GM12878 (cell line): ENCODE data around the gene LCOR. TPM values are rescaled to one million over a fixed set of nuclear protein-coding genes. Genes with fewer than 3 reads are reported as not detected.

Experiments used
- ATAC-seq: fragments of 200-7000 bp; cut with Tn5 transposase; 3 replicates; pipeline ENCODE4 v1.9.1; 2020; ENCODE audit warnings: mild to moderate bottlenecking, moderate library complexity
- BruUV-seq: library from RNA; stranded (reverse); fragments of 400-500 nt; replicated peaks from 2 replicates; lab custom pipeline; 2021; lab: Mats Ljungman, UMichigan
- CTCF ChIA-PET: fragments of 300-600 bp; sonication (Branson Sonifier 250); formaldehyde crosslinking; extraction: SDS; loops from one replicate; lab custom pipeline; 2021; ENCODE audit warnings: inconsistent platforms; lab: Yijun Ruan, JAX
- POLR2A ChIA-PET: fragments of 350-600 bp; formaldehyde crosslinking; extraction: SDS; loops from one replicate; lab custom pipeline; 2021; ENCODE audit warnings: inconsistent platforms; lab: Charles Lee
- RAD21 ChIA-PET: fragments of 300-600 bp; sonication (Branson Sonifier 250); formaldehyde crosslinking; loops from one replicate; lab custom pipeline; 2023; ENCODE audit warnings: antibody characterized with exemption; ENCODE audit not compliant: unreplicated experiment; lab: Charles Lee
- SMC1A ChIA-PET: fragments of 300-600 bp; sonication (Branson Sonifier 250); formaldehyde crosslinking; loops from one replicate; lab custom pipeline; 2023; ENCODE audit not compliant: unreplicated experiment, uncharacterized antibody; lab: Charles Lee
- DNase-seq: peaks from one replicate; pipeline ENCODE4 v3.0.0-alpha.2; 2011; ENCODE audit warnings: low read depth, low spot score
- FAIRE-seq: peaks from 3 replicates; lab custom pipeline; 2011; peaks lifted over from hg19 to GRCh38; lab: Jason Lieb, UNC
- H2AFZ ChIP-seq: 2 replicates; pipeline ENCODE4 v1.6.0; 2011; ENCODE audit warnings: low read depth, low read length, control low read depth; ENCODE audit not compliant: control insufficient read depth
- H3K27ac ChIP-seq: 2 replicates; pipeline ENCODE4 v1.5.1; 2011; ENCODE audit warnings: control low read depth; ENCODE audit not compliant: control insufficient read depth, insufficient read depth
- H3K27me3 ChIP-seq, 2 experiments: replicated peaks in 1 of 2; 2 replicates each; pipeline versions ENCODE4 v1.6.0 to v1.6.1; 2011; ENCODE audit warnings: low read length in 1 of 2; ENCODE audit not compliant: control insufficient read depth in 2 of 2, insufficient read depth in 2 of 2
- H3K36me3 ChIP-seq, 2 experiments: 2 replicates each; pipeline ENCODE4 v1.5.1; 2011; ENCODE audit warnings: low read length in 1 of 2; ENCODE audit not compliant: control insufficient read depth in 2 of 2, insufficient read depth in 2 of 2
- H3K4me1 ChIP-seq: 2 replicates; pipeline ENCODE4 v1.6.1; 2011; ENCODE audit warnings: mild to moderate bottlenecking, low read length, moderate library complexity, mixed read lengths; ENCODE audit not compliant: control insufficient read depth, insufficient read depth
- H3K4me2 ChIP-seq: 2 replicates; pipeline ENCODE4 v1.6.0; 2011; ENCODE audit warnings: control low read depth; ENCODE audit not compliant: control insufficient read depth, insufficient read depth
- H3K4me3 ChIP-seq: fragments of 200-600 bp; sonication (generic); 2 replicates; pipeline ENCODE4 v1.5.1; 2016
- H3K79me2 ChIP-seq: 2 replicates; pipeline ENCODE4 v1.6.0; 2011; ENCODE audit warnings: low read length; ENCODE audit not compliant: control insufficient read depth, insufficient read depth
- H3K9ac ChIP-seq: 2 replicates; pipeline ENCODE4 v1.8.0; 2011; ENCODE audit warnings: low read length, control low read depth, mixed read lengths; ENCODE audit not compliant: control insufficient read depth, insufficient read depth
- H3K9me3 ChIP-seq: replicated peaks from 3 replicates; pipeline ENCODE4 v1.5.1; 2011; ENCODE audit warnings: mild to moderate bottlenecking, low read length; ENCODE audit not compliant: control insufficient read depth, insufficient read depth
- H4K20me1 ChIP-seq: 2 replicates; pipeline ENCODE4 v1.6.0; 2011; ENCODE audit not compliant: control insufficient read depth, insufficient read depth
- DPF2 ChIP-seq: fragments of 450-650 bp; IDR thresholded peaks from 2 replicates; pipeline ENCODE4 v1.6.1; 2017; ENCODE audit warnings: mild to moderate bottlenecking
- WGBS: methylation state at CpG from one replicate; pipeline ENCODE4 v1.1.6; 2016; ENCODE audit warnings: low lambda C conversion rate; ENCODE audit not compliant: insufficient replicate concordance, insufficient coverage; ENCODE audit errors: missing lambda C conversion rate; 5-methylcytosine and 5-hydroxymethylcytosine counted together
- in situ Hi-C: fragments of 300-500 bp; cut with MboI; formaldehyde crosslinking; loops from 9 replicates; pipeline ENCODE4 v1.14.3; 2018; ENCODE audit warnings: mixed read lengths
- intact Hi-C: fragments of 100-400 bp; cut with micrococcal nuclease; formaldehyde crosslinking; loops from one replicate; pipeline ENCODE4 v1.14.2; 2022; ENCODE audit not compliant: unreplicated experiment
- polyA plus RNA-seq, 11 experiments: library from polyadenylated mRNA; depleted of rRNA in 4 of 11; unstranded in 6 of 11; stranded (reverse) in 5 of 11; fragments of >200 nt; fragmentation: Nextera tagmentation in 4 of 11; fragmentation: Illumina TruSeq in 1 of 11; extraction: Ambion mirVana in 4 of 11; extraction: Trizol in 1 of 11; gene quantifications; 1 replicate in 1 of 11; 2 replicates in 10 of 11; pipeline versions ENCODE4 v1.2.1 to v1.2.3, GENCODE V29; 2011 to 2016; ENCODE audit warnings: inconsistent platforms in 2 of 11, missing spikeins in 2 of 11, low read depth in 1 of 11
- total RNA-seq, 4 experiments: library from RNA; depleted of rRNA in 3 of 4; stranded (reverse); fragments of >200 nt in 3 of 4; fragmentation: Illumina TruSeq in 1 of 4; extraction: Trizol in 1 of 4; gene quantifications; 2 replicates each; pipeline versions ENCODE4 v1.2.1 to v1.2.3, GENCODE V29; 2013 to 2021
- TF ChIP-seq, protein P1 (sequence below): fragments of 450-650 bp; IDR thresholded peaks from 2 replicates; pipeline ENCODE4 v1.6.1; 2017; ENCODE audit warnings: antibody characterized with exemption, mild to moderate bottlenecking, moderate library complexity

Gene LCOR
- total and polyA plus RNA-seq, 10 of the 15 experiments (the other 5 are each of a cell fraction or from before 2014, with no cell fraction given): 1.6 to 22.0 (median 13.2) TPM

DNA sequence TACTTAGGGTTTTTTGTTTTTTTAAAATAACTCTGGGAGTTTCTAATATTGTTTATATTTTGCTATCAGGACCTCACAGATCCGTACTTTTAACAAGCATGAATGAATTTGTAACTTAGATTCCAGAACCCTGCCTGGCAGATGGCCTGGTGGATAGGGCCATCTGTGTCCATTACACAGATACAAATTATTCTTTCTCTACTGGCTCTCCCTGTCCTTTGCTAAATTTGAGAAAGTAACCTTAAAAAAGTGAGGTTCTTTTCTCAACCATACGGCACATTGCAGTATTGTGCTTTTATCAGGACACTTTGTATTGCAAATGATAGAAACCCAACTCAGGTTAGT lies 26.6 kb downstream of the LCOR start:
- ChIA-PET RAD21 (no interaction called here), CTCF (no interaction called here), POLR2A (no interaction called here), SMC1A (no interaction called here)
- H3K27ac ChIP-seq: no peak overlapping the region; the same call in 1 of the 2 replicates
- H2AFZ ChIP-seq: no peak overlapping the region
- H3K9ac ChIP-seq: no peak overlapping the region
- WGBS: 95% methylated on average over 2 of the region's 2 CpGs
- intact Hi-C loops (no loop called here), in situ Hi-C loops (no loop called here)
- no peak overlapping the region for H3K4me2 ChIP-seq
- DNase-seq (no peak), ATAC-seq (no peak), FAIRE-seq (no peak)
- H3K4me3 ChIP-seq: no peak overlapping the region
- BruUV-seq: no TSS peak
- no peaks in the 10 kb centered on the region; the same call in 1 of the 3 replicates for H3K9me3 ChIP-seq
- H3K79me2 ChIP-seq: peaks cover 82% of the 10 kb centered on the region
- peaks cover 4 to 8% of the 10 kb centered on the region in 2 experiments; a peak in 3 of 4 replicates for H3K36me3 ChIP-seq
- H3K4me1 ChIP-seq: peaks cover 41% of the 10 kb centered on the region
- H4K20me1 ChIP-seq: no peaks in the 10 kb centered on the region; the same call in 1 of the 2 replicates
- no peaks in the 10 kb centered on the region for H3K27me3 ChIP-seq
- TF ChIP-seq DPF2: 0 out of 2 replicates have a peak, but pooled peaks have one; percentile 0
- TF ChIP-seq, protein P1, sequence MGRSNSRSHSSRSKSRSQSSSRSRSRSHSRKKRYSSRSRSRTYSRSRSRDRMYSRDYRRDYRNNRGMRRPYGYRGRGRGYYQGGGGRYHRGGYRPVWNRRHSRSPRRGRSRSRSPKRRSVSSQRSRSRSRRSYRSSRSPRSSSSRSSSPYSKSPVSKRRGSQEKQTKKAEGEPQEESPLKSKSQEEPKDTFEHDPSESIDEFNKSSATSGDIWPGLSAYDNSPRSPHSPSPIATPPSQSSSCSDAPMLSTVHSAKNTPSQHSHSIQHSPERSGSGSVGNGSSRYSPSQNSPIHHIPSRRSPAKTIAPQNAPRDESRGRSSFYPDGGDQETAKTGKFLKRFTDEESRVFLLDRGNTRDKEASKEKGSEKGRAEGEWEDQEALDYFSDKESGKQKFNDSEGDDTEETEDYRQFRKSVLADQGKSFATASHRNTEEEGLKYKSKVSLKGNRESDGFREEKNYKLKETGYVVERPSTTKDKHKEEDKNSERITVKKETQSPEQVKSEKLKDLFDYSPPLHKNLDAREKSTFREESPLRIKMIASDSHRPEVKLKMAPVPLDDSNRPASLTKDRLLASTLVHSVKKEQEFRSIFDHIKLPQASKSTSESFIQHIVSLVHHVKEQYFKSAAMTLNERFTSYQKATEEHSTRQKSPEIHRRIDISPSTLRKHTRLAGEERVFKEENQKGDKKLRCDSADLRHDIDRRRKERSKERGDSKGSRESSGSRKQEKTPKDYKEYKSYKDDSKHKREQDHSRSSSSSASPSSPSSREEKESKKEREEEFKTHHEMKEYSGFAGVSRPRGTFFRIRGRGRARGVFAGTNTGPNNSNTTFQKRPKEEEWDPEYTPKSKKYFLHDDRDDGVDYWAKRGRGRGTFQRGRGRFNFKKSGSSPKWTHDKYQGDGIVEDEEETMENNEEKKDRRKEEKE: no peak
